B cell (primary cell): Measurements from ENCODE around the gene PLXNA1. TPM values are rescaled to one million over a fixed set of nuclear protein-coding genes. Genes with fewer than 3 reads are reported as not detected.

Source experiments
- ATAC-seq: fragments of 200-7000 bp; cut with Tn5 transposase; one replicate; pipeline ENCODE4 v1.10.0; 2021; ENCODE audit warnings: low read depth, mild to moderate bottlenecking, moderate number of reproducible peaks, moderate library complexity
- CTCF ChIA-PET: fragments of 350-600 bp; sonication (Branson Sonifier 250); formaldehyde crosslinking; loops from one replicate; lab custom pipeline; 2021; ENCODE audit warnings: antibody characterized with exemption, inconsistent platforms; lab: Charles Lee
- POLR2A ChIA-PET: fragments of 350-600 bp; sonication (Branson Sonifier 250); formaldehyde crosslinking; loops from one replicate; lab custom pipeline; 2021; ENCODE audit warnings: antibody characterized with exemption; lab: Charles Lee
- DNase-seq: peaks from one replicate; pipeline ENCODE4 v3.0.0; 2013
- H2AFZ ChIP-seq: 2 replicates; pipeline ENCODE4 v1.6.1; 2012; ENCODE audit warnings: mild to moderate bottlenecking, low read depth, low read length; ENCODE audit not compliant: insufficient read depth, poor library complexity, severe bottlenecking
- H3K27ac ChIP-seq, 2 donors: 1 replicate in 1 of 2; 2 replicates in 1 of 2; pipeline ENCODE4 v1.5.1; 2012 to 2013; ENCODE audit warnings: low read length in 2 of 2, mild to moderate bottlenecking in 2 of 2, moderate library complexity in 1 of 2
- H3K27me3 ChIP-seq, 4 experiments: fragments of 200-600 bp in 1 of 4; sonication (generic) in 1 of 4; replicated peaks in 1 of 4; 1 replicate in 2 of 4; 2 replicates in 2 of 4; pipeline versions ENCODE4 v1.6.1 to v1.7.0; 2013 to 2016; ENCODE audit warnings: low read length in 3 of 4, mild to moderate bottlenecking in 2 of 4, mixed read lengths in 1 of 4, moderate library complexity in 1 of 4; ENCODE audit not compliant: insufficient read depth in 4 of 4, control insufficient read depth in 3 of 4; ENCODE audit errors: control extremely low read depth in 1 of 4
- H3K36me3 ChIP-seq, 2 experiments: replicated peaks in 1 of 2; 1 replicate in 1 of 2; 2 replicates in 1 of 2; pipeline versions ENCODE4 v1.6.1 to v1.7.1; 2013; ENCODE audit warnings: low read length in 1 of 2; ENCODE audit not compliant: insufficient read depth in 2 of 2, control insufficient read depth in 1 of 2; ENCODE audit errors: control extremely low read depth in 1 of 2, extremely low read depth in 1 of 2
- H3K4me1 ChIP-seq, 2 donors: fragments of 200-600 bp in 1 of 2; sonication (generic) in 1 of 2; 1 replicate in 1 of 2; 2 replicates in 1 of 2; pipeline versions ENCODE4 v1.5.1 to v1.6.1; 2013 to 2017; ENCODE audit warnings: low read length in 2 of 2; ENCODE audit not compliant: control insufficient read depth in 2 of 2, insufficient read depth in 2 of 2
- H3K4me2 ChIP-seq: replicated peaks from 2 replicates; pipeline ENCODE3; 2012; ENCODE audit warnings: mild to moderate bottlenecking, low read depth, low read length; ENCODE audit not compliant: poor library complexity, severe bottlenecking
- H3K4me3 ChIP-seq, 5 experiments: fragments of 200-600 bp in 1 of 5; sonication (generic) in 1 of 5; 1 replicate in 3 of 5; 2 replicates in 2 of 5; pipeline versions ENCODE4 v1.5.1 to v1.7.0; 2011 to 2016; ENCODE audit warnings: low read length in 4 of 5, mild to moderate bottlenecking in 4 of 5, low read depth in 2 of 5, control low read depth in 1 of 5, moderate library complexity in 1 of 5; ENCODE audit not compliant: insufficient read depth in 1 of 5; ENCODE audit errors: control extremely low read depth in 1 of 5, extremely low read depth in 1 of 5
- H3K79me2 ChIP-seq: fragments of 200-600 bp; sonication (generic); one replicate; pipeline ENCODE4 v1.6.0; 2016; ENCODE audit warnings: low read length; ENCODE audit not compliant: control insufficient read depth, insufficient read depth
- H3K9ac ChIP-seq: fragments of 200-600 bp; sonication (generic); 2 replicates; pipeline ENCODE4 v1.6.1; 2017; ENCODE audit warnings: mild to moderate bottlenecking, low read length, moderate library complexity
- H3K9me3 ChIP-seq, 3 donors: one replicate each; pipeline versions ENCODE4 v1.6.1 to v1.7.1; 2013; ENCODE audit warnings: low read length in 2 of 3; ENCODE audit not compliant: control insufficient read depth in 2 of 3, insufficient read depth in 1 of 3; ENCODE audit errors: control extremely low read depth in 1 of 3
- H4K20me1 ChIP-seq: 2 replicates; pipeline ENCODE4 v1.6.0; 2012; ENCODE audit warnings: mild to moderate bottlenecking, low read length; ENCODE audit not compliant: insufficient read depth, control insufficient read depth, poor library complexity, severe bottlenecking
- H3K27ac Mint-ChIP-seq: one replicate; pipeline ENCODE4 v1.8.0; 2021; ENCODE audit warnings: mixed read lengths
- H3K27me3 Mint-ChIP-seq: one replicate; pipeline ENCODE4 v1.8.0; 2021; ENCODE audit warnings: mixed read lengths
- H3K4me1 Mint-ChIP-seq: one replicate; pipeline ENCODE4 v1.8.0; 2021; ENCODE audit warnings: mixed read lengths
- H3K4me3 Mint-ChIP-seq: one replicate; pipeline ENCODE4 v1.8.0; 2021; ENCODE audit warnings: mixed read lengths
- H3K9me3 Mint-ChIP-seq: one replicate; pipeline ENCODE4 v1.8.0; 2022; ENCODE audit warnings: mixed read lengths; ENCODE audit not compliant: insufficient read depth
- CTCF ChIP-seq: fragments of 200-600 bp; IDR thresholded peaks from one replicate; pipeline ENCODE4 v1.8.0; 2022; ENCODE audit warnings: antibody characterized with exemption, mild to moderate bottlenecking
- EZH2 ChIP-seq: IDR thresholded peaks from 2 replicates; pipeline ENCODE4 v1.6.1; 2012; ENCODE audit warnings: borderline replicate concordance, low read depth, mild to moderate bottlenecking, moderate library complexity, low read length; ENCODE audit not compliant: insufficient read depth, poor library complexity, severe bottlenecking
- WGBS: methylation state at CpG from one replicate; pipeline ENCODE4 v1.1.5; 2013; ENCODE audit warnings: missing lambda C conversion rate; ENCODE audit not compliant: insufficient coverage; 5-methylcytosine and 5-hydroxymethylcytosine counted together
- intact Hi-C: fragments of 100-400 bp; cut with micrococcal nuclease; formaldehyde crosslinking; loops from one replicate; pipeline ENCODE4 v1.10.0; 2022
- polyA plus RNA-seq: library from polyadenylated mRNA; depleted of rRNA; stranded (reverse); fragments of >200 nt; gene quantifications from 2 replicates; pipeline ENCODE4 v1.2.3, GENCODE V29; 2012
- total RNA-seq, 2 donors: library from RNA; stranded (reverse); fragments of 120-200 nt in 1 of 2; gene quantifications; 1 replicate in 1 of 2; 2 replicates in 1 of 2; pipeline versions ENCODE4 v1.2.3 to v1.2.4, GENCODE V29; 2013 to 2022

The PLXNA1 gene
- total and polyA plus RNA-seq, 2 donors (not counting 1 experiment from before 2014, with no cell fraction given): 6.7 to 22.3 TPM

GRCh38 chr3:126984391-126985131, 1.6 kb downstream of the PLXNA1 start:
- Histone ChIP-seq H3K4me3 (peak overlapping the region in 4 of 5 experiments; percentile 45 to 74 (median 60)), H4K20me1 (peaks cover 5% of the 10 kb centered on the region), H3K4me1 (peaks cover 17 to 24% of the 10 kb centered on the region in 2 donors), H3K36me3 (no peaks in the 10 kb centered on the region), H2AFZ (peak overlapping the region; percentile 71), H3K79me2 (no peaks in the 10 kb centered on the region), H3K9me3 (peaks cover 0 to 9% (median 0%) of the 10 kb centered on the region in 3 donors), H3K27me3 (peaks cover 0 to 24% (median 6%) of the 10 kb centered on the region in 4 experiments), H3K27ac (no peak overlapping the region), H3K4me2 (peak overlapping the region; percentile 100), H3K9ac (peak overlapping the region; percentile 72)
- Mint-ChIP-seq H3K4me3 (peak overlapping the region; percentile 60), H3K4me1 (peaks cover 17% of the 10 kb centered on the region), H3K27me3 (peaks cover 5% of the 10 kb centered on the region), H3K9me3 (no peaks in the 10 kb centered on the region), H3K27ac (peak overlapping the region; percentile 53)
- intact Hi-C loops: loop anchor here (5.0 to 10.0 kb wide), 5 partner anchors 462 to 1743 kb away; partner anchors contain the start of genes CHST13, KLF15, RAB7A and SEC61A1
- CTCF ChIA-PET: interaction anchor here (1.1 to 6.3 kb wide), 4 partner anchors 73 to 305 kb away, joined by 3 to 47 read pairs (median 6); no protein-coding TSS in a partner anchor
- DNase-seq (no peak), ATAC-seq (no peak)
- no peak for TF ChIP-seq CTCF
- TF ChIP-seq EZH2: no peak
- 77% methylated on average over 21 of the region's 21 CpGs for WGBS
- POLR2A ChIA-PET: no interaction called here
